Measurements from ENCODE around the gene GRID2.

- no peak for TF ChIP-seq CTCF (IDR thresholded peaks at IDR 0.05)
- TF ChIP-seq POLR2A (IDR thresholded peaks at IDR 0.05), result no peak
Measured at GRCh38 chr4:93437991-93438390, 1134.2 kb downstream of the GRID2 start.
